NCI-H187 (cell line): ENCODE measurements around the gene PLXNB3.
"Not testable (repeated sequence)": the region's sequence is repeated elsewhere in the genome, so short reads cannot be mapped to it uniquely, and the experiment has no call there.

Experiments
- DNase-seq, 2 experiments: peaks; one replicate each; lab custom pipeline; 2025; lab: John Stamatoyannopoulos, UW

Gene PLXNB3

GRCh38 chrX:153733651-153734240, 30.3 kb upstream of the PLXNB3 start:
- no peak for DNase-seq

- no peak for DNase-seq
These were observed 29.2 kb upstream of the PLXNB3 start for GRCh38 chrX:153734871-153735270.

GRCh38 chrX:153735274-153735673, 28.8 kb upstream of the PLXNB3 start:
- DNase-seq = no peak

- no peak for DNase-seq
These were observed 27.8 kb upstream of the PLXNB3 start for GRCh38 chrX:153736071-153736820.

- no peak for DNase-seq
These were observed 27.1 kb upstream of the PLXNB3 start for GRCh38 chrX:153736871-153737441.

- DNase-seq = no peak
These were observed 25.9 kb upstream of the PLXNB3 start for GRCh38 chrX:153738056-153738605.

GRCh38 chrX:153739754-153740486, 24.1 kb upstream of the PLXNB3 start:
- DNase-seq = no peak

GRCh38 chrX:153740631-153741222, 23.3 kb upstream of the PLXNB3 start:
- DNase-seq = no peak

- DNase-seq = no peak
These were observed 22.6 kb upstream of the PLXNB3 start for GRCh38 chrX:153741446-153741845.

GRCh38 chrX:153742111-153742510, 21.9 kb upstream of the PLXNB3 start:
- DNase-seq = not testable (repeated sequence)

GRCh38 chrX:153742796-153743467, 21.1 kb upstream of the PLXNB3 start:
- DNase-seq = not testable (repeated sequence)

- DNase-seq = not testable (repeated sequence)
These were observed 20.4 kb upstream of the PLXNB3 start for GRCh38 chrX:153743468-153744209.

GRCh38 chrX:153744210-153745066, 19.6 kb upstream of the PLXNB3 start:
- no peak for DNase-seq

GRCh38 chrX:153745067-153745433, 19.0 kb upstream of the PLXNB3 start:
- not testable (repeated sequence) for DNase-seq

GRCh38 chrX:153746359-153746758, 17.7 kb upstream of the PLXNB3 start:
- DNase-seq = no peak

- DNase-seq = not testable (repeated sequence)
These were observed 17.1 kb upstream of the PLXNB3 start for GRCh38 chrX:153746991-153747390.

GRCh38 chrX:153749017-153749416, 15.0 kb upstream of the PLXNB3 start:
- not testable (repeated sequence) for DNase-seq

GRCh38 chrX:153750127-153750774, 13.8 kb upstream of the PLXNB3 start:
- DNase-seq = no peak

GRCh38 chrX:153755136-153755535, 8.9 kb upstream of the PLXNB3 start:
- DNase-seq = no peak
